Heart left ventricle (tissue), 13 donors: ENCODE results near the gene UGGT1.

Experiments used
- POLR2A ChIP-seq, 2 donors: fragments of 450-650 bp; IDR thresholded peaks; one replicate each; pipeline ENCODE4 v1.6.1; 2017; ENCODE audit warnings: antibody characterized with exemption in 2 of 2, mild to moderate bottlenecking in 2 of 2, moderate library complexity in 2 of 2
- TF ChIP-seq, protein P1 (sequence below), 12 donors: fragments of 200-600 bp; sonication (generic) in 4 of 12; IDR thresholded peaks; one replicate each; pipeline versions ENCODE4 v1.5.0 to v1.8.0; 2018 to 2022; ENCODE audit warnings: antibody characterized with exemption in 12 of 12, mild to moderate bottlenecking in 5 of 12
- donor health status: ischemic (EF 13 %, LVEDD 7.1; RV severe dilation, severe dysfunction).
- donor health status: DM: no; HTN: yes; CAD: no.
- donor health status: DM: no; HTN: no; CAD: no.
- donor health status: ischemic (EF 25% LVEDD 6.9; RV normal size, moderate dysfunction).
- donor health status: ischemic (EF 25% LVEDD 5.7; RV mildly dilated, moderate dysfunction).
- donor health status: ischemic (EF 35%, LVEDD 5.7; RV mildly dilated, moderate dysfunction).
- donor health status: nonischemic (EF 11% LVEDD 7.7; RV severe dilation, severe dysfunction).
- donor health status: DM: yes; HTN: yes; CAD: no.
- donor health status: PGD.
- donor health status: ischemic (EF 29% LVEDD 5.4; RV normal size, mild dysfunction).
- donor health status: nonischemic (EF 23%, LVEDD 6.1; RV moderate dilation, normal function).

DNA sequence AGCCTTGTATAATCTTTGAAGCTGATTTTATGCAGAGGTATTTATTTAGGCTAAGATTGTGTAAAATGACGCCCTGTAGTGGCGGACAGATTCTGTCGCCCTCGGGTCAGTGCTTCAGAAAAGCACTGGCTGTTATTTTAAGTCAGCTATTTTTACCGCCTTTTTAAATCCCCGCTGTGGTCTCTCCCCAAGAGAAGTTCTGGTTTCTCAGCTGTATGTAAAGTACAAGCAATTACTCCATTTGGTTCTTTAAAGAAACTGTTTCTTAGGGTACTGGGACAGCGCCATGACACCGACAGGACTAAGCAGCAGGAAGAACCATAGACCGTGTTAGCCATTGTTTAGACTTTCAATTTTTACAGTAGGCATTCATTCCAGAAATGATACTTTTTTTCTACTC, 65.0 kb downstream of the UGGT1 start:
- TF ChIP-seq, protein P1, sequence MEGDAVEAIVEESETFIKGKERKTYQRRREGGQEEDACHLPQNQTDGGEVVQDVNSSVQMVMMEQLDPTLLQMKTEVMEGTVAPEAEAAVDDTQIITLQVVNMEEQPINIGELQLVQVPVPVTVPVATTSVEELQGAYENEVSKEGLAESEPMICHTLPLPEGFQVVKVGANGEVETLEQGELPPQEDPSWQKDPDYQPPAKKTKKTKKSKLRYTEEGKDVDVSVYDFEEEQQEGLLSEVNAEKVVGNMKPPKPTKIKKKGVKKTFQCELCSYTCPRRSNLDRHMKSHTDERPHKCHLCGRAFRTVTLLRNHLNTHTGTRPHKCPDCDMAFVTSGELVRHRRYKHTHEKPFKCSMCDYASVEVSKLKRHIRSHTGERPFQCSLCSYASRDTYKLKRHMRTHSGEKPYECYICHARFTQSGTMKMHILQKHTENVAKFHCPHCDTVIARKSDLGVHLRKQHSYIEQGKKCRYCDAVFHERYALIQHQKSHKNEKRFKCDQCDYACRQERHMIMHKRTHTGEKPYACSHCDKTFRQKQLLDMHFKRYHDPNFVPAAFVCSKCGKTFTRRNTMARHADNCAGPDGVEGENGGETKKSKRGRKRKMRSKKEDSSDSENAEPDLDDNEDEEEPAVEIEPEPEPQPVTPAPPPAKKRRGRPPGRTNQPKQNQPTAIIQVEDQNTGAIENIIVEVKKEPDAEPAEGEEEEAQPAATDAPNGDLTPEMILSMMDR (IDR thresholded peaks at IDR 0.05) = no peak
- no peak for TF ChIP-seq POLR2A (IDR thresholded peaks at IDR 0.05)
